GM23338 (cell line): ENCODE measurements around the gene RAB7B. TPM values are rescaled to one million over a fixed set of nuclear protein-coding genes. Genes with fewer than 3 reads are reported as not detected.

Source experiments
- ATAC-seq: fragments of 200-7000 bp; cut with Tn5 transposase; 3 replicates; pipeline ENCODE4 v1.9.1; 2020
- DNase-seq: peaks from one replicate; pipeline ENCODE4 v3.0.0-alpha.2; 2015; ENCODE audit warnings: low spot score
- H2AFZ ChIP-seq: fragments of 200-600 bp; sonication (generic); 2 replicates; pipeline ENCODE4 v1.8.0; 2016; ENCODE audit warnings: antibody characterized with exemption, mild to moderate bottlenecking, moderate library complexity
- H3F3A ChIP-seq: fragments of 200-600 bp; sonication (generic); replicated peaks from 2 replicates; pipeline ENCODE4 v1.8.0; 2017; ENCODE audit warnings: antibody characterized with exemption, mixed run types, low read depth
- H3K27ac ChIP-seq: fragments of 200-600 bp; sonication (generic); 2 replicates; pipeline ENCODE4 v1.6.1; 2016; ENCODE audit warnings: low read depth
- H3K27me3 ChIP-seq: fragments of 200-600 bp; sonication (generic); 2 replicates; pipeline ENCODE4 v1.8.0; 2016; ENCODE audit warnings: mild to moderate bottlenecking, mixed run types, moderate library complexity; ENCODE audit not compliant: insufficient read depth
- H3K36me3 ChIP-seq: fragments of 200-600 bp; sonication (generic); 2 replicates; pipeline ENCODE4 v1.8.0; 2016; ENCODE audit warnings: mild to moderate bottlenecking; ENCODE audit not compliant: insufficient read depth
- H3K4me1 ChIP-seq: fragments of 200-600 bp; sonication (generic); 2 replicates; pipeline ENCODE4 v1.8.0; 2016; ENCODE audit warnings: mild to moderate bottlenecking, moderate library complexity; ENCODE audit not compliant: insufficient read depth
- H3K4me2 ChIP-seq: fragments of 200-600 bp; sonication (generic); 2 replicates; pipeline ENCODE4 v1.7.1; 2017; ENCODE audit warnings: mixed run types
- H3K4me3 ChIP-seq: fragments of 200-600 bp; sonication (generic); 2 replicates; pipeline ENCODE4 v1.6.1; 2016; ENCODE audit warnings: mixed run types
- H3K79me2 ChIP-seq: fragments of 200-600 bp; sonication (generic); replicated peaks from 2 replicates; pipeline ENCODE4 v1.8.0; 2017; ENCODE audit warnings: mild to moderate bottlenecking; ENCODE audit not compliant: insufficient read depth
- H3K9me2 ChIP-seq: fragments of 200-600 bp; sonication (generic); 2 replicates; pipeline ENCODE4 v1.8.0; 2017; ENCODE audit not compliant: insufficient read depth
- H4K20me1 ChIP-seq: fragments of 200-600 bp; sonication (generic); replicated peaks from 2 replicates; pipeline ENCODE4 v1.8.0; 2017; ENCODE audit warnings: mild to moderate bottlenecking; ENCODE audit not compliant: insufficient read depth
- H3K27ac Mint-ChIP-seq: 2 replicates; pipeline ENCODE4 v1.8.0; 2020; ENCODE audit warnings: inconsistent platforms, mild to moderate bottlenecking, moderate library complexity, mixed read lengths
- H3K27me3 Mint-ChIP-seq: 3 replicates; pipeline ENCODE4 v1.8.0; 2022; ENCODE audit warnings: low read depth, mild to moderate bottlenecking, moderate library complexity, mixed read lengths, inconsistent platforms; ENCODE audit not compliant: insufficient read depth, poor library complexity
- H3K36me3 Mint-ChIP-seq: 3 replicates; pipeline ENCODE4 v1.8.0; 2021; ENCODE audit warnings: low read depth, mild to moderate bottlenecking, inconsistent platforms, moderate library complexity, mixed read lengths
- H3K4me1 Mint-ChIP-seq: 3 replicates; pipeline ENCODE4 v1.8.0; 2020; ENCODE audit warnings: mild to moderate bottlenecking, inconsistent platforms, mixed read lengths
- H3K4me3 Mint-ChIP-seq: 3 replicates; pipeline ENCODE4 v1.8.0; 2021; ENCODE audit warnings: moderate library complexity, mild to moderate bottlenecking, inconsistent platforms, mixed read lengths
- H3K9me3 Mint-ChIP-seq: 3 replicates; pipeline ENCODE4 v1.8.0; 2020; ENCODE audit warnings: moderate library complexity, mild to moderate bottlenecking, inconsistent platforms, mixed read lengths
- CREB1 ChIP-seq: fragments of 250-450 bp; sonication (Bioruptor Pico); IDR thresholded peaks from 2 replicates; pipeline ENCODE4 v1.5.0; 2020; ENCODE audit warnings: low read depth, mild to moderate bottlenecking, moderate library complexity
- EZH2 ChIP-seq: fragments of 200-600 bp; sonication (generic); IDR thresholded peaks from one replicate; pipeline ENCODE4 v1.8.0; 2017; ENCODE audit warnings: antibody characterized with exemption, mild to moderate bottlenecking, low read depth; ENCODE audit not compliant: unreplicated experiment
- NANOG ChIP-seq: IDR thresholded peaks from 2 replicates; pipeline ENCODE4 v1.6.1; 2016; ENCODE audit warnings: antibody characterized with exemption, borderline replicate concordance
- STAT1 ChIP-seq: IDR thresholded peaks from one replicate; pipeline ENCODE4 v1.6.1; 2016; ENCODE audit warnings: antibody characterized with exemption; ENCODE audit not compliant: unreplicated experiment
- ZNF331 ChIP-seq: fragments of 250-450 bp; sonication (Bioruptor Pico); IDR thresholded peaks from 2 replicates; pipeline ENCODE4 v1.5.0; 2020; ENCODE audit warnings: low read depth, mild to moderate bottlenecking, moderate library complexity
- polyA plus RNA-seq: library from polyadenylated mRNA; unstranded; fragments of >200 nt; fragmentation: Nextera tagmentation; extraction: Ambion mirVana; gene quantifications from 2 replicates; pipeline ENCODE4 v1.2.1, GENCODE V29; 2016
- total RNA-seq: library from RNA; depleted of rRNA; stranded (reverse); fragments of >200 nt; shearing (Covaris generic); gene quantifications from 2 replicates; pipeline ENCODE4 v1.2.3, GENCODE V29; 2014
- TF ChIP-seq, protein P1 (sequence below): fragments of 250-450 bp; sonication (Bioruptor Pico); IDR thresholded peaks from 2 replicates; pipeline ENCODE4 v1.5.0; 2020; ENCODE audit warnings: mild to moderate bottlenecking, moderate library complexity

The RAB7B gene
- total and polyA plus RNA-seq, 2 experiments from 2014 or later: not detected

DNA sequence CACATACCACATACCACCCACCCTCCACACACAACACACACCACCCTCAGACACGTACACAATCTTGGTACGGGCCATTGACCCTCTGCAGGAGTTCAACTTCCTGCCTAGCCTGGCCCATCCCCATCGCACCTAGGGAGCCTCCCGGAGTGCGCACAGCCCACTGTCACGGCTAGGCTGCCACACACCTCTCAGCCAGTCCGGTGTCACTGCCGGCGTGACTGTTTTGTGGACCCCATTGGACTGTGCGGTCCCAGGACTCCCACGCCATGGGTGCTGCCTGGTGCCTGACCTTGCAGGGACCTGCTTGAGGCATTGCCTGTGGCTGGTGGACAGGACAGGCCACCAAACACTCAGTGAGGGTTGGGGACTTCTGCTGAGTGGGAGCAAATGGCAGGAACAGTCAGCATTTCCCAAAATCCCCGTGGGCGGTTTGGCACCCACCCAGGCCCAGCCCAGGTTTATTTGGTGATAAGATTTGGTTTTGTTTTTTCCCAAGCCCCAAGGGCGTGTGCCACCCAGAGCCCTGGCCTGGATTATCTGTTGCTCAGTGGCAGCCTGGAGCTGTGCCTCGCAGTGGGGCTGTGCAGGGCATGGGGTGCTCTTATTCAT is 27.7 kb downstream of the RAB7B start:
- Histone ChIP-seq H3K27ac (no peak overlapping the region), H3K36me3 (no peaks in the 10 kb centered on the region), H3F3A (peaks cover 10% of the 10 kb centered on the region; the same call in 1 of the 2 replicates), H3K4me3 (no peak overlapping the region), H3K79me2 (no peaks in the 10 kb centered on the region), H3K4me1 (no peaks in the 10 kb centered on the region), H3K9me2 (no peaks in the 10 kb centered on the region), H3K27me3 (no peaks in the 10 kb centered on the region), H2AFZ (no peak overlapping the region), H3K4me2 (no peak overlapping the region), H4K20me1 (no peaks in the 10 kb centered on the region)
- ATAC-seq (no peak), DNase-seq (no peak)
- TF ChIP-seq, protein P1, sequence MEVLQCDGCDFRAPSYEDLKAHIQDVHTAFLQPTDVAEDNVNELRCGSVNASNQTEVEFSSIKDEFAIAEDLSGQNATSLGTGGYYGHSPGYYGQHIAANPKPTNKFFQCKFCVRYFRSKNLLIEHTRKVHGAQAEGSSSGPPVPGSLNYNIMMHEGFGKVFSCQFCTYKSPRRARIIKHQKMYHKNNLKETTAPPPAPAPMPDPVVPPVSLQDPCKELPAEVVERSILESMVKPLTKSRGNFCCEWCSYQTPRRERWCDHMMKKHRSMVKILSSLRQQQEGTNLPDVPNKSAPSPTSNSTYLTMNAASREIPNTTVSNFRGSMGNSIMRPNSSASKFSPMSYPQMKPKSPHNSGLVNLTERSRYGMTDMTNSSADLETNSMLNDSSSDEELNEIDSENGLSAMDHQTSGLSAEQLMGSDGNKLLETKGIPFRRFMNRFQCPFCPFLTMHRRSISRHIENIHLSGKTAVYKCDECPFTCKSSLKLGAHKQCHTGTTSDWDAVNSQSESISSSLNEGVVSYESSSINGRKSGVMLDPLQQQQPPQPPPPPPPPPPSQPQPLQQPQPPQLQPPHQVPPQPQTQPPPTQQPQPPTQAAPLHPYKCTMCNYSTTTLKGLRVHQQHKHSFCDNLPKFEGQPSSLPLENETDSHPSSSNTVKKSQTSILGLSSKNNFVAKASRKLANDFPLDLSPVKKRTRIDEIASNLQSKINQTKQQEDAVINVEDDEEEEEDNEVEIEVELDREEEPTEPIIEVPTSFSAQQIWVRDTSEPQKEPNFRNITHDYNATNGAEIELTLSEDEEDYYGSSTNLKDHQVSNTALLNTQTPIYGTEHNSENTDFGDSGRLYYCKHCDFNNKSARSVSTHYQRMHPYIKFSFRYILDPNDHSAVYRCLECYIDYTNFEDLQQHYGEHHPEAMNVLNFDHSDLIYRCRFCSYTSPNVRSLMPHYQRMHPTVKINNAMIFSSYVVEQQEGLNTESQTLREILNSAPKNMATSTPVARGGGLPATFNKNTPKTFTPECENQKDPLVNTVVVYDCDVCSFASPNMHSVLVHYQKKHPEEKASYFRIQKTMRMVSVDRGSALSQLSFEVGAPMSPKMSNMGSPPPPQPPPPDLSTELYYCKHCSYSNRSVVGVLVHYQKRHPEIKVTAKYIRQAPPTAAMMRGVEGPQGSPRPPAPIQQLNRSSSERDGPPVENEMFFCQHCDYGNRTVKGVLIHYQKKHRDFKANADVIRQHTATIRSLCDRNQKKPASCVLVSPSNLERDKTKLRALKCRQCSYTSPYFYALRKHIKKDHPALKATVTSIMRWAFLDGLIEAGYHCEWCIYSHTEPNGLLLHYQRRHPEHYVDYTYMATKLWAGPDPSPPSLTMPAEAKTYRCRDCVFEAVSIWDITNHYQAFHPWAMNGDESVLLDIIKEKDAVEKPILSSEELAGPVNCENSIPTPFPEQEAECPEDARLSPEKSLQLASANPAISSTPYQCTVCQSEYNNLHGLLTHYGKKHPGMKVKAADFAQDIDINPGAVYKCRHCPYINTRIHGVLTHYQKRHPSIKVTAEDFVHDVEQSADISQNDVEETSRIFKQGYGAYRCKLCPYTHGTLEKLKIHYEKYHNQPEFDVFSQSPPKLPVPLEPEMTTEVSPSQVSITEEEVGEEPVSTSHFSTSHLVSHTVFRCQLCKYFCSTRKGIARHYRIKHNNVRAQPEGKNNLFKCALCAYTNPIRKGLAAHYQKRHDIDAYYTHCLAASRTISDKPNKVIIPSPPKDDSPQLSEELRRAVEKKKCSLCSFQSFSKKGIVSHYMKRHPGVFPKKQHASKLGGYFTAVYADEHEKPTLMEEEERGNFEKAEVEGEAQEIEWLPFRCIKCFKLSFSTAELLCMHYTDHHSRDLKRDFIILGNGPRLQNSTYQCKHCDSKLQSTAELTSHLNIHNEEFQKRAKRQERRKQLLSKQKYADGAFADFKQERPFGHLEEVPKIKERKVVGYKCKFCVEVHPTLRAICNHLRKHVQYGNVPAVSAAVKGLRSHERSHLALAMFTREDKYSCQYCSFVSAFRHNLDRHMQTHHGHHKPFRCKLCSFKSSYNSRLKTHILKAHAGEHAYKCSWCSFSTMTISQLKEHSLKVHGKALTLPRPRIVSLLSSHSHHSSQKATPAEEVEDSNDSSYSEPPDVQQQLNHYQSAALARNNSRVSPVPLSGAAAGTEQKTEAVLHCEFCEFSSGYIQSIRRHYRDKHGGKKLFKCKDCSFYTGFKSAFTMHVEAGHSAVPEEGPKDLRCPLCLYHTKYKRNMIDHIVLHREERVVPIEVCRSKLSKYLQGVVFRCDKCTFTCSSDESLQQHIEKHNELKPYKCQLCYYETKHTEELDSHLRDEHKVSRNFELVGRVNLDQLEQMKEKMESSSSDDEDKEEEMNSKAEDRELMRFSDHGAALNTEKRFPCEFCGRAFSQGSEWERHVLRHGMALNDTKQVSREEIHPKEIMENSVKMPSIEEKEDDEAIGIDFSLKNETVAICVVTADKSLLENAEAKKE (CRISPR knock-in tag): no peak
- no peak for TF ChIP-seq NANOG
- H3K9me3 Mint-ChIP-seq: peaks cover 7% of the 10 kb centered on the region; the same call in 2 of the 3 replicates
- H3K36me3 Mint-ChIP-seq: no peaks in the 10 kb centered on the region; the same call in 2 of the 3 replicates
- no peak overlapping the region for H3K27ac Mint-ChIP-seq
- peaks cover 2% of the 10 kb centered on the region; the same call in 2 of the 3 replicates for H3K4me1 Mint-ChIP-seq
- H3K4me3 Mint-ChIP-seq: no peak overlapping the region
- peaks cover 7% of the 10 kb centered on the region for H3K27me3 Mint-ChIP-seq

DNA sequence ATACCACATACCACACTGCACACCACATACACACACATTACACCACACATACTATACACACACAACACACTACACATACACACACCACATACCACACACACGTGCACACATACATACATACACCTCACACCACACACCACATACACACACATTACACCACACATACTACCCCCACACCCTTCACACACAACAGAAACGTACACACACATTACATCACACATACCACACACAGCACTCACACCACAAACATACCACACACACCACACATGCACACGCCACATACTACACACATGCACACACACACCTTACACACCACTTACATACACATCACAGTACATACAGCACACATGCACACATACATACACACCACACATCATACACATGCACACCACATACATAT is 28.5 kb downstream of the RAB7B start:
- Histone ChIP-seq H2AFZ (no peak overlapping the region), H3K79me2 (no peaks in the 10 kb centered on the region), H3K4me3 (no peak overlapping the region), H3K27me3 (no peaks in the 10 kb centered on the region), H3K4me2 (no peak overlapping the region), H4K20me1 (no peaks in the 10 kb centered on the region), H3K4me1 (no peaks in the 10 kb centered on the region), H3F3A (peaks cover 10% of the 10 kb centered on the region; the same call in 1 of the 2 replicates), H3K9me2 (no peaks in the 10 kb centered on the region), H3K36me3 (no peaks in the 10 kb centered on the region), H3K27ac (no peak overlapping the region)
- DNase-seq (no peak), ATAC-seq (no peak)
- Mint-ChIP-seq H3K4me1 (peaks cover 2% of the 10 kb centered on the region; the same call in 2 of the 3 replicates), H3K27ac (no peak overlapping the region), H3K36me3 (no peaks in the 10 kb centered on the region; the same call in 2 of the 3 replicates), H3K9me3 (peaks cover 7% of the 10 kb centered on the region; the same call in 2 of the 3 replicates), H3K4me3 (no peak overlapping the region), H3K27me3 (peaks cover 9% of the 10 kb centered on the region)
- no peak for TF ChIP-seq EZH2
- TF ChIP-seq NANOG: no peak
- TF ChIP-seq STAT1: no peak
- no peak for TF ChIP-seq CREB1 (CRISPR knock-in tag)
- TF ChIP-seq ZNF331: no peak
